GM10266 (cell line): Measurements from ENCODE around the gene TRAPPC12.

Experiments
- DNase-seq: peaks from one replicate; pipeline ENCODE4 v3.0.0; 2012; ENCODE audit errors: extremely low spot score
- TF ChIP-seq, protein P1 (sequence below): IDR thresholded peaks from 2 replicates; pipeline ENCODE4 v1.5.1; 2012; ENCODE audit warnings: mild to moderate bottlenecking, low read depth; ENCODE audit not compliant: control insufficient read depth, insufficient read depth; ENCODE audit errors: missing control alignments

The TRAPPC12 gene

GRCh38 chr2:3379647-3380534, at the start of gene TRAPPC12:
Gene TRAPPC12 (plus strand): TSS chr2:3379694. CDS start chr2:3387624, 7,930 bp downstream.
- TF ChIP-seq, protein P1, sequence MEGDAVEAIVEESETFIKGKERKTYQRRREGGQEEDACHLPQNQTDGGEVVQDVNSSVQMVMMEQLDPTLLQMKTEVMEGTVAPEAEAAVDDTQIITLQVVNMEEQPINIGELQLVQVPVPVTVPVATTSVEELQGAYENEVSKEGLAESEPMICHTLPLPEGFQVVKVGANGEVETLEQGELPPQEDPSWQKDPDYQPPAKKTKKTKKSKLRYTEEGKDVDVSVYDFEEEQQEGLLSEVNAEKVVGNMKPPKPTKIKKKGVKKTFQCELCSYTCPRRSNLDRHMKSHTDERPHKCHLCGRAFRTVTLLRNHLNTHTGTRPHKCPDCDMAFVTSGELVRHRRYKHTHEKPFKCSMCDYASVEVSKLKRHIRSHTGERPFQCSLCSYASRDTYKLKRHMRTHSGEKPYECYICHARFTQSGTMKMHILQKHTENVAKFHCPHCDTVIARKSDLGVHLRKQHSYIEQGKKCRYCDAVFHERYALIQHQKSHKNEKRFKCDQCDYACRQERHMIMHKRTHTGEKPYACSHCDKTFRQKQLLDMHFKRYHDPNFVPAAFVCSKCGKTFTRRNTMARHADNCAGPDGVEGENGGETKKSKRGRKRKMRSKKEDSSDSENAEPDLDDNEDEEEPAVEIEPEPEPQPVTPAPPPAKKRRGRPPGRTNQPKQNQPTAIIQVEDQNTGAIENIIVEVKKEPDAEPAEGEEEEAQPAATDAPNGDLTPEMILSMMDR = peak; percentile 50
- peak; percentile 92 for DNase-seq

GRCh38 chr2:3332133-3332532, 47.4 kb upstream of the TRAPPC12 start:
- DNase-seq = no peak
- TF ChIP-seq, protein P1 = no peak

DNA sequence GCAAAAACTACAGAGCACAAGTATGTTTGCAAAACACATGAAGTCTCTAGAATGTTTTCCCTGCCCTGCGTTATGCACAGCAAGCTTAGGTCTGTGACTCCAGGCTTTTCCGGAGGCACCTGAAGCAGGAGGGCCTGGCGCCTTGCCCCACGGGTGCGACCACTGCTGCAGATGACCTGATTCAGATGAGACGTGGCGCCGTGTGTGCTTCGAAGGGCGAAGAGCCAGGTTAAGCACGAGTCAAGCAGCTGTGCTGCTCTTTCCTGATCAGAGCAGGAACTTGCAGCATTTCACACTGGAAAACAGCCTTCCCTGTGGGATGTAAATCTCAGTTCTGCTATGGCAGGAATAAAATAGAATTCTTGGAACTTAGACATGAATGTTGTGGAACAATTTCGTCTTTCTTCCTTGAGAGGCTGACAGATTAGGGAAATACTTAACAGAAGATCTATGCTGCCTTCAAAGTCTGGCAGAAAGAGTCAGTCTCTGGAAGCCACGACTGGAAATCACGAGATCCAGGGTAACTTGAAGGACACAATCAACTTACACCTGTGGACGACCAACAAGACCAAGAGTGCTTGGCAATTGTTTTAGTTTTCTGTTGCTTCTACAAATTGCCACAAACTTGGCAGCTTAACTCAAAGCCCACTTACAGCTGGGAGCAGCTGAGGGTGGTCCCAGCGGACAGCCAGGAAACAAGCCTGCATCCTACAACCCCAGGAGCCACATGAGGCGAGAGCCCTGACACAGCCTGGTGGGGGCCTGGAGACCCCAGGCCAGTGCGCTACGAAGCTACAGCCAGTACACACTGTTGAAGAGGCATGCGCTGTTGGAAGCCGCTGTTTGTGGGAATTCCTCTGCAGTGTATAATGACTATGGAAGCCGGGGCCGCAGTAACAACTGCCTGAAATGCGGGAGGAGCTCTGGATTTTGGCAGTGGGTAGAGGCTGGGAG, 44.8 kb upstream of the TRAPPC12 start:
- no peak for DNase-seq
- TF ChIP-seq, protein P1 = no peak

DNA sequence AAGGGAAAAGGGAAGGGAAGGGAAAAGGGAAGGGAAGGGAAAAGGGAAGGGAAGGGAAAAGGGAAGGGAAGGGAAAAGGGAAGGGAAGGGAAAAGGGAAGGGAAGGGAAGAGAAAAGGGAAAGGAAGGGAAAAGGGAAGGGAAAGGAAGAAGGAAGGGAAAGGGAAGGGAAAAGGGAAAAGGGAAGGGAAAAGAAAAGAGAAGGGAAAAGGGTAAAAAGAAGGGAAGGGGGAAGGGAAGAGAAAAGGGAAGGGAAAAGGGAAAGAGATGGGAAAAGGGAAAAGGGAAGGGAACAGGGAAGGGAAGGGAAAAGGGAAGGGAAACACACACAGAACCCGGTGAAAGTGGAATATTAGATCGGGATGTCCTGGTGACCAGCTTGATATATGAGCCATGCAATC, 42.6 kb upstream of the TRAPPC12 start:
- no peak for DNase-seq
- TF ChIP-seq, protein P1 = no peak

GRCh38 chr2:3338340-3338739, 41.2 kb upstream of the TRAPPC12 start:
- no peak for DNase-seq
- TF ChIP-seq, protein P1 = no peak

DNA sequence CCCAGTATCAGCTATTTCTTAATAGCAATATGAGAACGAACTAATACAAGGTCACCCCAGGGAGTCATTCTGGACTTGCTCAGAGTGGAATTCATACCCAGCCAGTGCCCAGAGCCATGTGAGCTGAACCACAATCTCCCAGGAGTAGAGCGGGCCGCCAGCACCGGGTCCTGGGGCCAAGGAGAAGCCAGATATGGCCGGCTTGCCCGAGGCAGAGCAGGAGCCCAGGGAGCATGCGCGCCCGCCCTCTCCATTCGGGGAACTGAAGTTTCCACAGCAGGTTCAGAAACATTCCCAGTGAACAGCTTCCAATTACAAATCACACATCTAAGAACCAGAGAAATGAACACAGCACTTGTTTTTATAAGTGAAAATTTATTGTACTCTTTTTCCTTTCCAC, 39.4 kb upstream of the TRAPPC12 start:
- no peak for DNase-seq
- TF ChIP-seq, protein P1 = no peak

GRCh38 chr2:3341336-3341735, 38.2 kb upstream of the TRAPPC12 start:
- TF ChIP-seq, protein P1 = no peak
- DNase-seq = no peak
